NCI-H128 (cell line): ENCODE results near the gene SPDYC.
"Not testable (repeated sequence)": the region's sequence is repeated elsewhere in the genome, so short reads cannot be mapped to it uniquely, and the experiment has no call there.

Source experiments
- DNase-seq: peaks from one replicate; lab custom pipeline; 2025; ENCODE audit not compliant: unreplicated experiment; lab: John Stamatoyannopoulos, UW

The SPDYC gene

GRCh38 chr11:65134240-65134951, 35.6 kb upstream of the SPDYC start, which contains the start of gene SYVN1:
Gene SYVN1 (minus strand): TSS chr11:65134519. CDS start chr11:65133601, 918 bp downstream.
- DNase-seq = peak; percentile 87

- peak; percentile 94 for DNase-seq
These were observed 34.9 kb upstream of the SPDYC start for GRCh38 chr11:65134952-65135632.

- DNase-seq = no peak
These were observed 34.3 kb upstream of the SPDYC start for GRCh38 chr11:65135633-65136145.

- no peak for DNase-seq
These were observed 33.4 kb upstream of the SPDYC start for GRCh38 chr11:65136515-65137096.

- DNase-seq = no peak
These were observed 28.0 kb upstream of the SPDYC start for GRCh38 chr11:65141896-65142494.

- DNase-seq = no peak
These were observed 22.5 kb upstream of the SPDYC start for GRCh38 chr11:65147352-65148075.

- no peak for DNase-seq
These were observed 21.4 kb upstream of the SPDYC start for GRCh38 chr11:65148657-65149056.

GRCh38 chr11:65150131-65150508, 19.9 kb upstream of the SPDYC start:
- not testable (repeated sequence) for DNase-seq

- DNase-seq = no peak
These were observed 19.3 kb upstream of the SPDYC start for GRCh38 chr11:65150509-65151299.

GRCh38 chr11:65151331-65151899, 18.6 kb upstream of the SPDYC start:
- DNase-seq = no peak

- no peak for DNase-seq
These were observed 17.9 kb upstream of the SPDYC start for GRCh38 chr11:65152122-65152521.

GRCh38 chr11:65156256-65156655, 13.8 kb upstream of the SPDYC start:
- DNase-seq = no peak

GRCh38 chr11:65156926-65157325, 13.1 kb upstream of the SPDYC start:
- no peak for DNase-seq

- no peak for DNase-seq
These were observed 12.7 kb upstream of the SPDYC start for GRCh38 chr11:65157336-65157735.

- DNase-seq = no peak
These were observed 11.0 kb upstream of the SPDYC start for GRCh38 chr11:65159012-65159411.

- no peak for DNase-seq
These were observed 9.4 kb upstream of the SPDYC start for GRCh38 chr11:65160643-65161042.

GRCh38 chr11:65163684-65164083, 6.3 kb upstream of the SPDYC start:
- DNase-seq = no peak

- no peak for DNase-seq
These were observed 4.4 kb upstream of the SPDYC start for GRCh38 chr11:65165410-65166317.

- no peak for DNase-seq
These were observed 3.1 kb upstream of the SPDYC start for GRCh38 chr11:65166893-65167292.
